ENCODE data around the gene NPBWR2. TPM values are rescaled to one million over a fixed set of nuclear protein-coding genes. Genes with fewer than 3 reads are reported as not detected.
A peak's percentile ranks its signal among the peaks of the same experiment; 100 is the strongest.

The NPBWR2 gene
- total RNA-seq, 1 experiment from 2014 or later: not detected

DNA sequence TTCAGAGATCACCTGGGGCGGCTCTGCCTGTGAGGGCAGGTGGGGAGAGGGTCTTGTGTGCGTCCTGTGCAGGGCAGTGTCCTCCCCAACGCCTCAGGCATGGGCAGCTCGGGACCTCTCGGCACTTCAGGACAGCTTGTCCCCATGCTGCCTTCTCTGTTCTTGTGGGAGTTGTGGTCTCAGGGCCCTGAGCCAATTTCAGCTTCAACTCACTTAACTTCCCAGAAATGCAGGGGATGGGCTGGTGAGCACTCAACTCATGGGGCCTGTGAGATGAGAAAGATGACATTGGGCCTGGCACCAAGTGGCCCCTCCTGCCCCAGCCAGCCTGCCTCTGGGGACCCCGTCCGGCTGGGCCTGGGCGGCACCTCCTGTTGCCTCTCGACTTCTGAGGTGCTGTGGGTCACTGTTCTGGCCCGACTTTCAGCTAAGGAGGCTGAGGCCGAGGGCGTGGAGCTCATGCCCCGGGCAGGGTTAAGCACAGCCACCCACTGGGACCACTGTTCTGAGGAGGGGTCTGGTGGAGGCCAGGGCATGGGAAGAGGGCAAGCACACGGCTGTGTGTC lies 34.8 kb downstream of the NPBWR2 start:
- TF ChIP-seq CTCF (IDR thresholded peaks at IDR 0.05) (no peak), TCF7L2 (IDR thresholded peaks at IDR 0.05; ENCODE audit: low read depth, low read length) (no peak), SIN3A (IDR thresholded peaks at IDR 0.05; ENCODE audit: borderline replicate concordance, insufficient read depth, low read depth, low read length) (no peak)
- ChIA-PET CTCF (no interaction called here), POLR2A (no interaction called here)
- in situ Hi-C loops (cut with HindIII; ENCODE audit: low pct_unique_long_range_greater_than_20kb, low sequenced_read_pairs): no loop called here
- ATAC-seq (no peak), DNase-seq (ENCODE audit: low read depth, low spot score) (no peak)
- no peaks in the 10 kb centered on the region for H3K27me3 ChIP-seq (ENCODE audit: control insufficient read depth, insufficient read depth, low read length)
- no peaks in the 10 kb centered on the region for H3K36me3 ChIP-seq (ENCODE audit: control insufficient read depth, insufficient read depth, low read length)
- H3K9me3 ChIP-seq (ENCODE audit: control insufficient read depth, insufficient read depth, low read depth, low read length): no peaks in the 10 kb centered on the region
- no peak overlapping the region for H3K4me3 ChIP-seq (ENCODE audit: low read depth in 2 of 2, low read length in 2 of 2)
- intact Hi-C loops (cut with micrococcal nuclease; ENCODE audit: unreplicated experiment): no loop called here
- no TSS peak for BruUV-seq (replicated peaks)
- H3K27ac ChIP-seq (ENCODE audit: low read length): no peak overlapping the region
- 0 out of 2 replicates have a peak, but pooled peaks cover 3% of the 10 kb centered on the region for H3K4me1 ChIP-seq (ENCODE audit: control insufficient read depth, insufficient read depth, low read length)

- Histone ChIP-seq H3K36me3 (ENCODE audit: control insufficient read depth, insufficient read depth, low read length) (no peaks in the 10 kb centered on the region), H3K27me3 (ENCODE audit: control insufficient read depth, insufficient read depth, low read length) (no peaks in the 10 kb centered on the region), H3K4me3 (ENCODE audit: low read depth in 2 of 2, low read length in 2 of 2) (no peak overlapping the region), H3K9me3 (ENCODE audit: control insufficient read depth, insufficient read depth, low read depth, low read length) (no peaks in the 10 kb centered on the region), H3K27ac (ENCODE audit: low read length) (no peak overlapping the region), H3K4me1 (ENCODE audit: control insufficient read depth, insufficient read depth, low read length) (peaks cover 8% of the 10 kb centered on the region; the same call in 1 of the 2 replicates)
- DNase-seq (ENCODE audit: low read depth, low spot score): no peak
- BruUV-seq (replicated peaks): no TSS peak
- ATAC-seq: no peak
- TF ChIP-seq CTCF (IDR thresholded peaks at IDR 0.05) (no peak), TCF7L2 (IDR thresholded peaks at IDR 0.05; ENCODE audit: low read depth, low read length) (no peak), POLR2AphosphoS5 (IDR thresholded peaks at IDR 0.05; ENCODE audit: low read depth, low read length) (peak; percentile 57), SIN3A (IDR thresholded peaks at IDR 0.05; ENCODE audit: borderline replicate concordance, insufficient read depth, low read depth, low read length) (no peak)
- TF ChIP-seq, protein P1, sequence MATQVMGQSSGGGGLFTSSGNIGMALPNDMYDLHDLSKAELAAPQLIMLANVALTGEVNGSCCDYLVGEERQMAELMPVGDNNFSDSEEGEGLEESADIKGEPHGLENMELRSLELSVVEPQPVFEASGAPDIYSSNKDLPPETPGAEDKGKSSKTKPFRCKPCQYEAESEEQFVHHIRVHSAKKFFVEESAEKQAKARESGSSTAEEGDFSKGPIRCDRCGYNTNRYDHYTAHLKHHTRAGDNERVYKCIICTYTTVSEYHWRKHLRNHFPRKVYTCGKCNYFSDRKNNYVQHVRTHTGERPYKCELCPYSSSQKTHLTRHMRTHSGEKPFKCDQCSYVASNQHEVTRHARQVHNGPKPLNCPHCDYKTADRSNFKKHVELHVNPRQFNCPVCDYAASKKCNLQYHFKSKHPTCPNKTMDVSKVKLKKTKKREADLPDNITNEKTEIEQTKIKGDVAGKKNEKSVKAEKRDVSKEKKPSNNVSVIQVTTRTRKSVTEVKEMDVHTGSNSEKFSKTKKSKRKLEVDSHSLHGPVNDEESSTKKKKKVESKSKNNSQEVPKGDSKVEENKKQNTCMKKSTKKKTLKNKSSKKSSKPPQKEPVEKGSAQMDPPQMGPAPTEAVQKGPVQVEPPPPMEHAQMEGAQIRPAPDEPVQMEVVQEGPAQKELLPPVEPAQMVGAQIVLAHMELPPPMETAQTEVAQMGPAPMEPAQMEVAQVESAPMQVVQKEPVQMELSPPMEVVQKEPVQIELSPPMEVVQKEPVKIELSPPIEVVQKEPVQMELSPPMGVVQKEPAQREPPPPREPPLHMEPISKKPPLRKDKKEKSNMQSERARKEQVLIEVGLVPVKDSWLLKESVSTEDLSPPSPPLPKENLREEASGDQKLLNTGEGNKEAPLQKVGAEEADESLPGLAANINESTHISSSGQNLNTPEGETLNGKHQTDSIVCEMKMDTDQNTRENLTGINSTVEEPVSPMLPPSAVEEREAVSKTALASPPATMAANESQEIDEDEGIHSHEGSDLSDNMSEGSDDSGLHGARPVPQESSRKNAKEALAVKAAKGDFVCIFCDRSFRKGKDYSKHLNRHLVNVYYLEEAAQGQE (IDR thresholded peaks at IDR 0.05; ENCODE audit: insufficient read depth in 1 of 2, low read depth in 2 of 2, low read length in 1 of 2): no peak
- in situ Hi-C loops (cut with HindIII; ENCODE audit: low pct_unique_long_range_greater_than_20kb, low sequenced_read_pairs) (no loop called here), intact Hi-C loops (cut with micrococcal nuclease; ENCODE audit: unreplicated experiment) (no loop called here)
- CTCF ChIA-PET: interaction anchor here (0.9 kb wide), 1 partner anchor 33 kb away, joined by 3 read pairs; no protein-coding TSS in a partner anchor
- POLR2A ChIA-PET: no interaction called here
Measured at GRCh38 chr20:64071341-64072332, 35.7 kb downstream of the NPBWR2 start.
